ENCODE results near the gene PAM.

PAM gene

GRCh38 chr5:102969641-102970040, 214.5 kb downstream of the PAM start:
- H3K27me3 ChIP-seq (ENCODE audit: insufficient read depth, low read depth, severe bottlenecking) = no peaks in the 10 kb centered on the region
- H3K27ac ChIP-seq = no peak overlapping the region
- no peak for DNase-seq
- no peak for TF ChIP-seq CTCF (IDR thresholded peaks at IDR 0.05; ENCODE audit: low read depth, low read length)
- H3K4me3 ChIP-seq (ENCODE audit: low read depth, low read length) = no peak overlapping the region
- H3K9me3 ChIP-seq (ENCODE audit: severe bottlenecking) = no peaks in the 10 kb centered on the region
- no peaks in the 10 kb centered on the region for H3K36me3 ChIP-seq

- TF ChIP-seq CTCF (IDR thresholded peaks at IDR 0.05; ENCODE audit: low read depth, low read length) = peak; percentile 32; the same call in 1 of the 2 replicates
- no peak for DNase-seq
- Histone ChIP-seq H3K9me3 (ENCODE audit: severe bottlenecking) (no peaks in the 10 kb centered on the region), H3K36me3 (no peaks in the 10 kb centered on the region), H3K27ac (no peak overlapping the region), H3K27me3 (ENCODE audit: insufficient read depth, low read depth, severe bottlenecking) (no peaks in the 10 kb centered on the region), H3K4me3 (ENCODE audit: low read depth, low read length) (no peak overlapping the region)
These were observed 216.7 kb downstream of the PAM start for GRCh38 chr5:102971676-102972293.

DNA sequence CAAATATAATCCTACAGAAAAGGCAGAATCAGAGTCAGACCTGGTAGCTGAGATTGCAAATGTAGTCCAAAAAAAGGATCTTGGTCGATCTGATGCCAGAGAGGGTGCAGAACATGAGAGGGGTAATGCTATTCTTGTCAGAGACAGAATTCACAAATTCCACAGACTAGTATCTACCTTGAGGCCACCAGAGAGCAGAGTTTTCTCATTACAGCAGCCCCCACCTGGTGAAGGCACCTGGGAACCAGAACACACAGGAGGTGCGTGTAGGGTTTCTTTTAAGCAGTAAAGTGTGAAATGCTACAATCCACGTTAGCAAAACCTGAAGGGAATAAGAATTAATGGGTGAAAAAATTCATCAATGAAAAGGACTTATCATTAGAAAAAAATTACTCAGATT, 219.1 kb downstream of the PAM start:
- H3K9me3 ChIP-seq (ENCODE audit: severe bottlenecking) = no peaks in the 10 kb centered on the region
- DNase-seq = no peak
- no peaks in the 10 kb centered on the region for H3K36me3 ChIP-seq
- no peaks in the 10 kb centered on the region for H3K27me3 ChIP-seq (ENCODE audit: insufficient read depth, low read depth, severe bottlenecking)
- H3K4me3 ChIP-seq (ENCODE audit: low read depth, low read length) = no peak overlapping the region
- H3K27ac ChIP-seq = no peak overlapping the region
- TF ChIP-seq CTCF (IDR thresholded peaks at IDR 0.05; ENCODE audit: low read depth, low read length) = no peak; the same call in 1 of the 2 replicates

- Histone ChIP-seq H3K4me3 (ENCODE audit: low read depth, low read length) (no peak overlapping the region), H3K27ac (no peak overlapping the region), H3K27me3 (ENCODE audit: insufficient read depth, low read depth, severe bottlenecking) (no peaks in the 10 kb centered on the region), H3K9me3 (ENCODE audit: severe bottlenecking) (no peaks in the 10 kb centered on the region), H3K36me3 (no peaks in the 10 kb centered on the region)
- DNase-seq = no peak
- no peak for TF ChIP-seq CTCF (IDR thresholded peaks at IDR 0.05; ENCODE audit: low read depth, low read length)
These were observed 219.9 kb downstream of the PAM start for GRCh38 chr5:102975045-102975444.

- no peaks in the 10 kb centered on the region for H3K27me3 ChIP-seq (ENCODE audit: insufficient read depth, low read depth, severe bottlenecking)
- H3K27ac ChIP-seq = no peak overlapping the region
- no peak for DNase-seq
- TF ChIP-seq CTCF (IDR thresholded peaks at IDR 0.05; ENCODE audit: low read depth, low read length) = no peak
- no peak overlapping the region for H3K4me3 ChIP-seq (ENCODE audit: low read depth, low read length)
- H3K9me3 ChIP-seq (ENCODE audit: severe bottlenecking) = no peaks in the 10 kb centered on the region
- no peaks in the 10 kb centered on the region for H3K36me3 ChIP-seq
These were observed 220.5 kb downstream of the PAM start for GRCh38 chr5:102975457-102976182.

All from WERI-Rb-1 (cell line).